SU-DHL-6 (cell line): Measurements from ENCODE around the gene LRRC4C.

Experiments
- H2AFZ ChIP-seq: fragments of 200-600 bp; sonication (generic); 2 replicates; pipeline ENCODE4 v1.6.1; 2014; ENCODE audit warnings: low read depth, mild to moderate bottlenecking, moderate library complexity, mixed read lengths, antibody characterized with exemption, low read length; ENCODE audit not compliant: severe bottlenecking
- H3F3A ChIP-seq: fragments of 200-600 bp; shearing (Covaris generic); 2 replicates; pipeline ENCODE4 v1.6.0; 2016; ENCODE audit warnings: antibody characterized with exemption, mild to moderate bottlenecking; ENCODE audit not compliant: insufficient read depth
- H3K27ac ChIP-seq: fragments of 200-600 bp; sonication (generic); 2 replicates; pipeline ENCODE4 v1.5.1; 2016; ENCODE audit warnings: low read depth, mild to moderate bottlenecking, low read length, moderate library complexity, mixed read lengths
- H3K27me3 ChIP-seq: fragments of 200-600 bp; sonication (generic), shearing (Covaris generic); 2 replicates; pipeline ENCODE4 v1.6.0; 2014; ENCODE audit warnings: mild to moderate bottlenecking, low read length
- H3K36me3 ChIP-seq: fragments of 200-600 bp; sonication (generic); 2 replicates; pipeline ENCODE4 v1.6.1; 2014; ENCODE audit warnings: mild to moderate bottlenecking, low read length, mixed read lengths
- H3K4me2 ChIP-seq: fragments of 300-600, 200-600 bp; shearing (Covaris generic), sonication (generic); 2 replicates; pipeline ENCODE4 v1.6.0; 2014; ENCODE audit warnings: low read length, low read depth, mild to moderate bottlenecking; ENCODE audit not compliant: poor library complexity, severe bottlenecking
- H3K4me3 ChIP-seq: fragments of 200-600 bp; sonication (generic); 2 replicates; pipeline ENCODE4 v1.5.1; 2014; ENCODE audit warnings: antibody characterized with exemption, low read length, mild to moderate bottlenecking, mixed read lengths; ENCODE audit not compliant: insufficient read depth, poor library complexity, severe bottlenecking
- H3K79me2 ChIP-seq: fragments of 200-600 bp; sonication (generic); 2 replicates; pipeline ENCODE4 v1.6.1; 2014; ENCODE audit warnings: mild to moderate bottlenecking, low read length, moderate library complexity; ENCODE audit not compliant: insufficient read depth
- H3K9ac ChIP-seq: fragments of 200-600 bp; sonication (generic); 2 replicates; pipeline ENCODE4 v1.7.0; 2014; ENCODE audit warnings: mild to moderate bottlenecking, low read length
- H3K9me2 ChIP-seq: fragments of 200-600 bp; sonication (generic); replicated peaks from 2 replicates; pipeline ENCODE4 v1.6.1; 2014; ENCODE audit warnings: low read length; ENCODE audit not compliant: insufficient read depth
- H3K9me3 ChIP-seq: fragments of 200-600 bp; sonication (generic); 2 replicates; pipeline ENCODE4 v1.6.1; 2014; ENCODE audit warnings: low read length, mixed read lengths; ENCODE audit not compliant: insufficient read depth
- H4K20me1 ChIP-seq: fragments of 200-600 bp; sonication (generic); 2 replicates; pipeline ENCODE4 v1.6.1; 2014; ENCODE audit warnings: low read depth, mild to moderate bottlenecking, antibody characterized with exemption, low read length, moderate library complexity, mixed read lengths
- EZH2phosphoT487 ChIP-seq: fragments of 200-600 bp; sonication (generic), shearing (Covaris generic); conservative IDR thresholded peaks from 2 replicates; pipeline ENCODE4 v1.6.1; 2018; ENCODE audit warnings: mild to moderate bottlenecking, antibody characterized with exemption, low read length, moderate library complexity, mixed read lengths
- TF ChIP-seq, protein P1 (sequence below): fragments of 200-600 bp; sonication (generic); IDR thresholded peaks from one replicate; pipeline ENCODE4 v1.5.1; 2017; ENCODE audit warnings: antibody characterized with exemption, mild to moderate bottlenecking, low read length, moderate library complexity; ENCODE audit not compliant: insufficient read depth, poor library complexity, severe bottlenecking

The LRRC4C gene

DNA sequence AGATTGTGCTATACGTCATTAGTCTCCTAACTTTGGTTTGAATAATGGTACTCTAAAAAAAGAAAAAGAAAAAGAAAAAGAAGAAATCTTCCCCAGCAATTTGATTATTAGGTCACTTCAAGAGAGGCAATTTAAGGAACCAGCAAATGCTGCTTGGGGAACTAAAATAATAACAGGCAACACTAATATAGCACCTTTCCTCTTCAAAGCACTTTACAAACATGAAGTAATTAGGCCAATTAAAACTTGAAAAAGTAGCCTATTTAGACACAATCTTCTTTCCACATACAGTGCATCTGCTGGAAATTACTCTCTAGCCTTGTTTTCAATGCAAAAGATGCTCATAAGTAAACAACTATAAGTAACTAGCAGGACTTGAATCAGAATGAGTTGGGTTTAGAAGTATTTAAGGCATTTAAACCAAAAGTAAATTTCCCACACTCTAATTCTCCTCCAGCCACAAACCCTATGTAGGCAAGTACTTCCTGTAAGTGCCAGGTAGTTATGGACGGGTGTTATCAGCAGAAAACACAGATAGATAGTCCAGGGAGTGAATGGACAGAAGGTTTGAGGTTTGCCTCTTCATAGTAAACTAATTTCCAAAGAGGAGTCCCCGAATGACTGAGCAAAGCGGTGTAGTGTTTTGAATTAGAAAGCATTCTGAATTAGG lies 44.5 kb downstream of the LRRC4C start:
- no peaks in the 10 kb centered on the region for H4K20me1 ChIP-seq
- TF ChIP-seq, protein P1, sequence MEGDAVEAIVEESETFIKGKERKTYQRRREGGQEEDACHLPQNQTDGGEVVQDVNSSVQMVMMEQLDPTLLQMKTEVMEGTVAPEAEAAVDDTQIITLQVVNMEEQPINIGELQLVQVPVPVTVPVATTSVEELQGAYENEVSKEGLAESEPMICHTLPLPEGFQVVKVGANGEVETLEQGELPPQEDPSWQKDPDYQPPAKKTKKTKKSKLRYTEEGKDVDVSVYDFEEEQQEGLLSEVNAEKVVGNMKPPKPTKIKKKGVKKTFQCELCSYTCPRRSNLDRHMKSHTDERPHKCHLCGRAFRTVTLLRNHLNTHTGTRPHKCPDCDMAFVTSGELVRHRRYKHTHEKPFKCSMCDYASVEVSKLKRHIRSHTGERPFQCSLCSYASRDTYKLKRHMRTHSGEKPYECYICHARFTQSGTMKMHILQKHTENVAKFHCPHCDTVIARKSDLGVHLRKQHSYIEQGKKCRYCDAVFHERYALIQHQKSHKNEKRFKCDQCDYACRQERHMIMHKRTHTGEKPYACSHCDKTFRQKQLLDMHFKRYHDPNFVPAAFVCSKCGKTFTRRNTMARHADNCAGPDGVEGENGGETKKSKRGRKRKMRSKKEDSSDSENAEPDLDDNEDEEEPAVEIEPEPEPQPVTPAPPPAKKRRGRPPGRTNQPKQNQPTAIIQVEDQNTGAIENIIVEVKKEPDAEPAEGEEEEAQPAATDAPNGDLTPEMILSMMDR = no peak
- TF ChIP-seq EZH2phosphoT487 = no peak
- no peaks in the 10 kb centered on the region for H3K9me2 ChIP-seq
- no peaks in the 10 kb centered on the region for H3K79me2 ChIP-seq
- no peaks in the 10 kb centered on the region for H3K9me3 ChIP-seq
- H2AFZ ChIP-seq = no peak overlapping the region
- no peak overlapping the region for H3K27ac ChIP-seq
- H3K4me2 ChIP-seq = no peak overlapping the region
- H3K27me3 ChIP-seq = no peaks in the 10 kb centered on the region
- no peak overlapping the region for H3K9ac ChIP-seq
- H3K4me3 ChIP-seq = no peak overlapping the region
- H3F3A ChIP-seq = no peaks in the 10 kb centered on the region
- no peaks in the 10 kb centered on the region for H3K36me3 ChIP-seq

DNA sequence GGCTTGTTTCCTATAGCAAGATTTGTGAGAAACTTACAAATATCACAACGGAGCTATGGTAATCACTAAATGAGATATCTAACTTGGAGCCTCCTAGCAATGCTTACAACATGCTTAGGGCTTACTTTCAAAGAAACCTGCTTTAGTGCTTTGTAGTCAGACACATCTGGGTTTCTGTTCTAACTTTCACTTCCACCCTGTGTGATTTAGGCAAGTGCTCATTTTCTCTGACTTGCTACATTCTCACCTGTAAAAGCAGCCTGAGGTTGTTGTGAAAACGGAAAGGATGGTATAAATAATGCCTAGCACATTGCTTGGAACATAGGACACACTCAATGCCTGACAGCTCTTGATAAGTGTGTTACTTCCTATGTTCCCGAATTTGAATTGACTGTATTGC lies 45.6 kb downstream of the LRRC4C start:
- Histone ChIP-seq H3K27ac (no peak overlapping the region), H2AFZ (no peak overlapping the region), H3K27me3 (no peaks in the 10 kb centered on the region), H3K79me2 (no peaks in the 10 kb centered on the region), H3K36me3 (no peaks in the 10 kb centered on the region), H3K9me3 (no peaks in the 10 kb centered on the region), H3K4me2 (no peak overlapping the region), H3K9ac (no peak overlapping the region), H4K20me1 (no peaks in the 10 kb centered on the region), H3K4me3 (no peak overlapping the region), H3K9me2 (no peaks in the 10 kb centered on the region), H3F3A (no peaks in the 10 kb centered on the region)
- TF ChIP-seq EZH2phosphoT487 = no peak
- TF ChIP-seq, protein P1 = no peak

DNA sequence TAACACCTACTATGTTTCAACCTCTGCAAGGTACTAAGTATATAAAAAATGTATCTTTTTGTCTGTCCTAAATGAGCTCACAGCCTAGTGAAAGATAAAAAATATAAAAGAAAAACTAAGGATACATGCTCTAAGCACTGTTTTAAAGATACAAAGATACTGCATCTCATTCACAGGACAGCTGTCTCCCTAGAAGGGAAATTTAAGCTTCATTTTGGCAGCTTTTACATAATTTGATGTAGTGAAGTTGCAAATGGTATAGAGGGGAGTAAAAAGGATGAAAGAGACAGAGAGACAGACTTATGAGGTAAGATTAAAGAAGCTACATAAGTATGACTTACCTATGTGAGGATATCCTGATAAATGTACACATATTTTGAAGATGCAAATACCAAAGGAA lies 53.6 kb downstream of the LRRC4C start:
- Histone ChIP-seq H3K9me3 (no peaks in the 10 kb centered on the region), H3K36me3 (no peaks in the 10 kb centered on the region), H4K20me1 (no peaks in the 10 kb centered on the region), H2AFZ (no peak overlapping the region), H3K4me3 (no peak overlapping the region), H3K4me2 (no peak overlapping the region), H3K9me2 (no peaks in the 10 kb centered on the region), H3K79me2 (no peaks in the 10 kb centered on the region), H3K9ac (no peak overlapping the region), H3F3A (no peaks in the 10 kb centered on the region), H3K27ac (no peak overlapping the region), H3K27me3 (no peaks in the 10 kb centered on the region)
- TF ChIP-seq, protein P1 = no peak
- TF ChIP-seq EZH2phosphoT487 = no peak
